Activated T-cell treated with anti-CD3 and anti-CD28 coated beads for 24 hours (primary cell): Measurements from ENCODE around the gene MLNR.

Experiments
- DNase-seq: peaks from one replicate; pipeline ENCODE4 v3.0.0-alpha.2; 2020; ENCODE audit warnings: low read depth

The MLNR gene

GRCh38 chr13:49226613-49227012 is 6.5 kb downstream of the MLNR start:
- no peak for DNase-seq

GRCh38 chr13:49234741-49235140 is 14.6 kb downstream of the MLNR start:
- no peak for DNase-seq

- no peak for DNase-seq
Observed at GRCh38 chr13:49235856-49236431, 15.8 kb downstream of the MLNR start.

GRCh38 chr13:49238621-49239020 is 18.5 kb downstream of the MLNR start:
- DNase-seq: no peak

GRCh38 chr13:49240017-49240416 is 19.9 kb downstream of the MLNR start:
- no peak for DNase-seq

- DNase-seq: no peak
Observed at GRCh38 chr13:49241296-49241695, 21.2 kb downstream of the MLNR start.

GRCh38 chr13:49245101-49245500 is 25.0 kb downstream of the MLNR start:
- DNase-seq: no peak

GRCh38 chr13:49246850-49247642 is 26.9 kb downstream of the MLNR start:
- DNase-seq: no peak

- DNase-seq: peak; percentile 87
Observed at GRCh38 chr13:49247643-49248621, 27.8 kb downstream of the MLNR start, which contains the start of gene CDADC1. TSS of gene CDADC1 (plus strand) at chr13:49247925. CDS start at chr13:49248038, 113 bp downstream.

- no peak for DNase-seq
Observed at GRCh38 chr13:49248622-49249002, 28.5 kb downstream of the MLNR start.

- no peak for DNase-seq
Observed at GRCh38 chr13:49251326-49251725, 31.2 kb downstream of the MLNR start.

- no peak for DNase-seq
Observed at GRCh38 chr13:49253310-49253709, 33.2 kb downstream of the MLNR start.

- DNase-seq: no peak
Observed at GRCh38 chr13:49254007-49254406, 33.9 kb downstream of the MLNR start.

GRCh38 chr13:49256841-49257240 is 36.7 kb downstream of the MLNR start:
- DNase-seq: no peak

GRCh38 chr13:49258089-49258796 is 38.1 kb downstream of the MLNR start:
- no peak for DNase-seq

GRCh38 chr13:49259586-49259985 is 39.4 kb downstream of the MLNR start:
- no peak for DNase-seq

GRCh38 chr13:49262634-49263033 is 42.5 kb downstream of the MLNR start:
- DNase-seq: no peak

- DNase-seq: no peak
Observed at GRCh38 chr13:49265822-49266221, 45.7 kb downstream of the MLNR start.

GRCh38 chr13:49271264-49271663 is 51.1 kb downstream of the MLNR start:
- no peak for DNase-seq
